ENCODE data around the gene C1QTNF8.

DNA sequence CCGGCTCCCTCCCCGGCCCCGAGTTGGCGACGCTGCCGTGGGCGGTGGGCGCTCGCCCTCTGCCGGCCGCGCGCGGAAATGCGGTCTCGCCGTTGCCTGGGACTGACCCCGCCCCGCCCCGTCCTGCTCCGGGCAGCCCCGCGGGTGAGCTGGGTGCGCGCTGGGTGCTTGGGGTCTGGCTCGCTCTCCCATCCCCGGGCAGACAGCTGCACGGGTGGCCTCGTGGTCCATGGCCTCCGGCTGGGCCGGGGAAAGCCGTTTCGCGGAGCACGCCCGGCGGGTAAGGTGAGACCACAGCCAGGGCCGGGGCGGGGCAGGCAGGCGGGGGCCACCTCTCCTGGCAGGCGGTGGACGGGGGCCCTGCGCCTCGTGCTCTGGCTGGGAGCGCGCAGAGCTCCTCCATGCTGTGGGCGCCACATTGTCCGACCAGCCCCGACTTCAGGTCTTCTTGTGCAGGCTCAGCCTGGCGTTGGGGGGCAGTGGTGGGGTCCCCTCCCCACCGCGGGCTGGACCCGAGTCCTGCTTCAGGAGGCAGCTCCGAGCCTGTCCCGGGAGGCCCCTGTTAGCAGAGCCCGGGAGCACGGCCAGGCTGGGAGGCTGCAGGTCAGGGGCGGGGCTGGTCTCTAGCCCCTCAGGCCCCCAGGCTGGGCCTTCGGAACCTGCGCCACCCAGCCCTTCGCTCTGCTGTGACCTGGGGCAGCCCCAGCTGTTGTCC, 7.0 kb upstream of the C1QTNF8 start:
- TF ChIP-seq, protein P1, sequence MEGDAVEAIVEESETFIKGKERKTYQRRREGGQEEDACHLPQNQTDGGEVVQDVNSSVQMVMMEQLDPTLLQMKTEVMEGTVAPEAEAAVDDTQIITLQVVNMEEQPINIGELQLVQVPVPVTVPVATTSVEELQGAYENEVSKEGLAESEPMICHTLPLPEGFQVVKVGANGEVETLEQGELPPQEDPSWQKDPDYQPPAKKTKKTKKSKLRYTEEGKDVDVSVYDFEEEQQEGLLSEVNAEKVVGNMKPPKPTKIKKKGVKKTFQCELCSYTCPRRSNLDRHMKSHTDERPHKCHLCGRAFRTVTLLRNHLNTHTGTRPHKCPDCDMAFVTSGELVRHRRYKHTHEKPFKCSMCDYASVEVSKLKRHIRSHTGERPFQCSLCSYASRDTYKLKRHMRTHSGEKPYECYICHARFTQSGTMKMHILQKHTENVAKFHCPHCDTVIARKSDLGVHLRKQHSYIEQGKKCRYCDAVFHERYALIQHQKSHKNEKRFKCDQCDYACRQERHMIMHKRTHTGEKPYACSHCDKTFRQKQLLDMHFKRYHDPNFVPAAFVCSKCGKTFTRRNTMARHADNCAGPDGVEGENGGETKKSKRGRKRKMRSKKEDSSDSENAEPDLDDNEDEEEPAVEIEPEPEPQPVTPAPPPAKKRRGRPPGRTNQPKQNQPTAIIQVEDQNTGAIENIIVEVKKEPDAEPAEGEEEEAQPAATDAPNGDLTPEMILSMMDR (IDR thresholded peaks at IDR 0.05; ENCODE audit: low read depth, low read length) = peak; percentile 52
- TF ChIP-seq EZH2phosphoT487 (IDR thresholded peaks at IDR 0.05; ENCODE audit: low read depth) = no peak

Measured in OCI-LY3 (cell line).